Stimulated activated CD8-positive, alpha-beta memory T cell treated with anti-CD3 and anti-CD28 coated beads, Interleukin-4, amount 100 ng/mL, for 48 hours (primary cell): ENCODE data around the gene SLC38A1.
"Not testable (repeated sequence)": the region's sequence is repeated elsewhere in the genome, so short reads cannot be mapped to it uniquely, and the experiment has no call there.

Source experiments
- DNase-seq: peaks from one replicate; pipeline ENCODE4 v3.0.0-alpha.2; 2020

The SLC38A1 gene

GRCh38 chr12:46268583-46269428 is at the start of gene SLC38A1:
Gene SLC38A1 (minus strand): TSS chr12:46269043. CDS start chr12:46239800, 29,243 bp downstream.
- DNase-seq = peak; percentile 88

DNA sequence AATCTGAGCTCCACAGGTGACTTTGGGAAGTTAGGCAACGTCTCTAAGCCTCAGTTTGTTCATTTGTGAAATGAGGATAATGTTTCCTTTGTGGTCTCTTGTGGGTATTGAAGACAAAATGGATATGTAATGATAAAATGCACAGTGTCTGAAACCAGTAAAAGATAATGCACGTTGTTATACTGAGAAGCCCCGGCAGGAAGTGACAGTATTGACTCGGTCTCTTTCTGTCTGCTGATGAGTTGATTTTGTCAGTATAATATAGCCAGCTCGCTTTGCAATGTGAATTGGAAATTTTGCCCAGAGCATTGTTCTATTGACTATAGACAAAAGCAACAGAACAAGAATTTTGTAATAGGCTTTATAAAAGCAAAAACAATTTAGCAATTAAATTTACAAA is 49.2 kb upstream of the SLC38A1 start:
- no peak for DNase-seq

DNA sequence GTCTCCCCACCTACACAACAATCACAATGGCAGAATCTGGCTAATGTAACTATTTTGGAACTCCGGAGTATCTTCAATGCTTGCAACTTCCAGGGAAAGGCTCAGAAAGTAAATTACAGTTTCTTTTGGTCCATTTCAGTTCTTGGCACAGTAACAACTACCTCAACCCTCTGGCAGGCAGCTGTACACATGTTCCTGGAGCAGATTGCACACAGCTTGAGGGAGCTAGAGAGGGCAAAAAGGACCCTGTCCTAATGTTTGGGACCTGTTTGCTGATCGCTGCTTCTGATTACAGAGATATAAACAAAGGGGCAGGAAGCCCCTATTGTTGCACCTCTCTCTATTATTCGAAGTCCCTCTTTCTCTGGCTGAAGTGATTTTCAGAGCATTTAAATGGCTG is 35.2 kb upstream of the SLC38A1 start:
- DNase-seq = no peak

- peak; percentile 58 for DNase-seq
Measured at GRCh38 chr12:46303039-46303666, 34.3 kb upstream of the SLC38A1 start.

GRCh38 chr12:46300910-46301309 is 32.1 kb upstream of the SLC38A1 start:
- DNase-seq = no peak

- DNase-seq = no peak
Measured at GRCh38 chr12:46299851-46300250, 31.0 kb upstream of the SLC38A1 start.

- DNase-seq = no peak
Measured at GRCh38 chr12:46298261-46298660, 29.4 kb upstream of the SLC38A1 start.

DNA sequence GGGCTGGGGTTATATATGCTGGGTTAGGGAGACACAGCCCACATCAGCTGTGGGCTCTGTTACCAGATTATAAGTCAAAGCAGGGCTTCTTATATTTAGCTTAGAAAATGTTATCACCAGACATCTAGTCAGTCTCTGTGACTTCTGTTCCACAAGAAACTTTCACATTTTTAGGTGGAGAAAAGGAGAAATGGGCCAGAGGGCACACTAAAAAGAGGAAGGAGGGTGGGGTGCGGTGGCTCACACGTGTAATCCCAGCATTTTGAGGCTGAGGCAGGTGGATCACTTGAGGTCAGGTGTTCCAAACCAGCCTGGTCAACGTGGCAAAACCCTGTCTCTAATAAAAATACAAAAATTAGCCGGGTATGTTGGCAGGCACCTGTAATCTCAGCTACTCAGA is 28.0 kb upstream of the SLC38A1 start:
- no peak for DNase-seq

GRCh38 chr12:46292754-46293402 is 24.0 kb upstream of the SLC38A1 start:
- DNase-seq = no peak

DNA sequence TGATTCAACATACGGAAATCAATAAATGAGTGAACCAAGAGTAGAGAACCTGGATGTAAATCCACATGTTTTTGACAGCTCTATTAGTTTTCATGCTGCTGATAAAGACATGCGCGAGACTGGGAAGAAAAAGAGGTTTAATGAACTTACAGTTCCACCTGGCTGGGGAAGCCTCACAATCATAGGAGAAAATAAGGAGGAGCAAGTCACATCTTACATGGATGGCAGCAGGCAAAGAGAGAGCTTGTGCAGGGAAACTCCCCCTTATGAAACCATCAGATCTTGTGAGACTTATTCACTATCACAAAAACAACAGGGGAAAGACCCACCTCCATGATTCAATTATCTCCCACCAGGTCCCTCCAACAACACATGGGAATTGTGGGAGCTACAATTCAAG is 23.1 kb upstream of the SLC38A1 start:
- not testable (repeated sequence) for DNase-seq

- DNase-seq = not testable (repeated sequence)
Measured at GRCh38 chr12:46285177-46285576, 16.3 kb upstream of the SLC38A1 start.

DNA sequence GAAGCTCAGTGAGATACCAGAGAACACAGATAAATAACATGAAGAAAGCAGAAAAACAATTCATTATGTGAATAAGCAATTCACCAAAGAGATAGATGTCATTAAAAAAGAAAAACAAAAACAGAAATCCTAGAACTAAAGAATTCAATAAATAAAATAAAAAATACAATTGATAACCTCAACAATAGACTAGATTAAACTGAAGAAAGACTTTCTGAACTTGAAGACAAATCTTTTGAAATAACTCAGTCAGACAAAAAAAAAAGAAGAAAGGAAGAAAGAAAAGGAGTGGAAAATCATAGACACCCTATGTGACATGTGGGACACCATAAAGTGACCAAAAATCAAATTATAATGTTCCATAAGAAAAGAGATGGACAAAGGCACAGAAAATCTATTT is 14.0 kb upstream of the SLC38A1 start:
- DNase-seq = no peak

- no peak for DNase-seq
Measured at GRCh38 chr12:46276756-46277155, 7.9 kb upstream of the SLC38A1 start.

GRCh38 chr12:46271863-46272262 is 3.0 kb upstream of the SLC38A1 start:
- no peak for DNase-seq

- peak; percentile 79 for DNase-seq
Measured at GRCh38 chr12:46269429-46270241, 792 bp upstream of the SLC38A1 start.

- DNase-seq = peak; percentile 55
Measured at GRCh38 chr12:46267825-46268582, 839 bp downstream of the SLC38A1 start.

- DNase-seq = no peak
Measured at GRCh38 chr12:46267575-46267824, 1.3 kb downstream of the SLC38A1 start.

DNA sequence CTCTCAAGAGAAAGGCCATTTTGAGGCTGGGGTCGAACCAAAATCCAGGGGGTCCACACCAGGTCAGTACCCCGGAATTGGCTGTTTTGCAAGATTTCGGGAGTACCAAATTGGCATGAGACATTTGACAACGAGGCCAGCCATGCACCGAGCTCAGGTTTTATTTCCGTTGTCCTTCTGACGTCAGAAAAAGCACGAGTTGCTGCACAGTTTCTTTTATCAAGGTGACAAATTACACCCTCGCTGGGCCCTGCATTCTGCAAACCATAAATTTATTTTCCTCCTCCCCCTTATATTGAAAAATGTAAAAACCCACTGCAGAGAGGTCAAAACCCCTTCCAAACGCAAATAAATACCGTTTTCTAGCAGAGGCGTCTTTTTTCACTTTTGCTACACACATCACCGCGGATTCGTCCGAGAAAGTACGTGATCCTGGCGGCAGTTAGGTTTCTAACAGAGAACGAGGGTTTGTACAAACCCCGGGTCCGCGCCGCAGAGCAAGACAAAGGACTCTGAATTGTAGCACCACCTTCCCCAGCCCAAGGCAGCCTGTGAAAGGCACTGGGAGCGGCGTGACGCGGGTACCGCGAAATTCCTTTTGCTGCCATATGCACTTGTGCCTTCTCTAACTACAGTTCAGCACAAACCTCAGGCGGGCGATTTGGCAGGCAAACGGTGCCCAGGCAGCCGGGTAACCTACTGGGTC is 1.8 kb downstream of the SLC38A1 start:
- DNase-seq = peak; percentile 71

DNA sequence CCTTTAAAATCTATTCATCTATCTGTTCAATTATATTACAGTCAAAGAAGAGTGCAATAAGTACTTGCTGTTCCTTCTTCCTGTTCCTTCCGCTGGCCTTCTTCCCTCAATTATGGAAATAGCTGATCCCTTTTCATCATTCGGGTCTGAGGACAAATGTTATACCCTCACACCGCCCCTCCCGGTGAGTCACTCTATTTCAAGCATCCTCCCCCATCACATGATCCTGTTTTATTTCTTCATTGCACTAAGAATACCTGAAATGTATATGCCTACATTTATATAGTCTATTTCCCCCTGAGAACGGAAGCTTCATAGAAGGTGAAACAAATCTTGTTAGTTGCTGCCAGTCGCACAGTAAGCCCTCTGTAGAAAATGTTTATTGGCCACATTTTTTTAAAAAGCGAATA is 2.5 kb downstream of the SLC38A1 start:
- DNase-seq = peak; percentile 53

DNA sequence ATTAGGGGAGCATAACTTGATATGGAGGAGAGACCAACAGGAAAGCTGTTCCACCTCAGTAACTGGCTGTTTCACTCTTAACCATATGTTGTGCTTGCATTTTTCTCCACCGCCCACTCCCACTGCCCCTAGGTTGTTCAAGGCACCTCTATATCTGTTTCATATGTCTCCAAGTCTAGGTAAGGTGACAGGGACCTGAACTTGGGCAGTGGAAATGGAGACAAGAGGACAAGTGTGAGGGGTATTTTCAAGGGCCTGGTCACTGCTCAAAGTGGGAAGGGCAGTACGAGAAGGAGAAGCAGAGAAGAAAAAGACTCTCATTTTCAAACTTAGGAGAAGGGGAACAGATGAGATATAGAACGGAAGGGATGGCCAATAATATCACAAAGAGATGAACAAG is 3.1 kb downstream of the SLC38A1 start:
- no peak for DNase-seq

DNA sequence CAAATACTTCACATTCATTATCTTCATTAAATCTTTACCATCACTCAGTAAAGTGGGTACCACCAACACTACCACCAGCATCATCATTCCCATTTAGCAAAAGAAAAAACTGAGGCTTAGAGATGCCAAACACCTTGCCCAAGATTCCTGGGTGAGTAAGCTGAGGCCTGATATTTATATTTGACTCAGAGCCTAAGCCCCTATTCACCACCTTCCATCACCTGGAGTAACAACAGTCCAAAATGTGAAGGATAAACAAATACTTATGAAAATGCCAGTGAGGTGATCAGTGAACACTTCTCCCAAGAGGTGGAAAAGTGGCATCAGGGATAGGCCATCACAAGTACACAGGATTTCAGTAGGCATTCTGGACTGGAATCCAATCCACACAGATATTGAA is 3.7 kb downstream of the SLC38A1 start:
- no peak for DNase-seq

DNA sequence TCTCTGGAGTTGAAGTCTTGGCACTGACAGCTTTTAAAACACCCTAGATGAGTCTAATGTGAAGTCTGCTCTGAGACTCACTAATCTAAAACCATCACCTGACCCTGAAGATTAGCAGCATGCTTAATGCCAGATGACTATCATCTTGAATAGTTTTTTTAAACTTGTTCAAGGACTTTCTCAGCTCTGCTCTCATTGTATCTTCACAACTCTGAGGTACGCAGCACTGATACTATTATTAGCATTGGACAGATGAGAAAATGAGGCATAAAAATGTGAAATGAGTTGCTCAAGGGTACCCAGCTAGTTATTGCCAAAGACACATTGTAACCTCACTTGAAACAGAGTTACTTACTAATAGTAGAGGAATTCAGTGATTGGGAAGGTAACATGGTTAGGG is 4.8 kb downstream of the SLC38A1 start:
- no peak for DNase-seq
